NCI-H1436 treated with DMSO at 0.1 percent for 48 hours (cell line): ENCODE data around the gene ZFPL1.
"Not testable (repeated sequence)": the region's sequence is repeated elsewhere in the genome, so short reads cannot be mapped to it uniquely, and the experiment has no call there.

Experiments used
- DNase-seq: peaks from one replicate; lab custom pipeline; 2025; lab: John Stamatoyannopoulos, UW

The ZFPL1 gene

DNA sequence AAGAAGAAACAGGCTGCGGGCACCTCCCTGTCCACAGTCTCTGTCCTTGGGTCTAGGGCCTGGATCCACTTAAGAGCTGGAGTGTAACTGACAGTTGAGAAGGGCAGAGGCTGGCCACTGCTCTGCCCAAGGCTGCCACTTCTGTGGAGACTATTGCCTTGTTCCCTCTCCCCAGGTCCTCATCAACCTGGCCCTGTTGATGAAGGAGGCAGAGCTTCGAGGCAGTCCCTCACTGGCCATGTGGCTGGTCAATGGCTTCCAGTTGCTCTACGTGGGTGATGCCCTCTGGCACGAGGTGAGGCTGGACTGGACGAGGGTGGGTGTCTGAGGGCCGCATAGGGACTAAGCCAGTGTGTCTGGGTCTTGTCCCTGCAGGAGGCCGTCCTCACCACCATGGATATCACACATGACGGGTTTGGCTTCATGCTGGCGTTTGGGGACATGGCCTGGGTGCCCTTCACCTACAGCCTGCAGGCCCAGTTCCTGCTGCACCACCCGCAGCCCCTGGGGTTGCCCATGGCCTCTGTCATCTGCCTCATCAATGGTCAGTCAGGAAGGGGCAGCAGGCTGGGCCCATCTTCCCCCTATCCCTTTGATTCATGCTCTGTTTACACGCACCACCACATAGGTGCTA, 30.6 kb downstream of the ZFPL1 start:
- DNase-seq, result no peak

DNA sequence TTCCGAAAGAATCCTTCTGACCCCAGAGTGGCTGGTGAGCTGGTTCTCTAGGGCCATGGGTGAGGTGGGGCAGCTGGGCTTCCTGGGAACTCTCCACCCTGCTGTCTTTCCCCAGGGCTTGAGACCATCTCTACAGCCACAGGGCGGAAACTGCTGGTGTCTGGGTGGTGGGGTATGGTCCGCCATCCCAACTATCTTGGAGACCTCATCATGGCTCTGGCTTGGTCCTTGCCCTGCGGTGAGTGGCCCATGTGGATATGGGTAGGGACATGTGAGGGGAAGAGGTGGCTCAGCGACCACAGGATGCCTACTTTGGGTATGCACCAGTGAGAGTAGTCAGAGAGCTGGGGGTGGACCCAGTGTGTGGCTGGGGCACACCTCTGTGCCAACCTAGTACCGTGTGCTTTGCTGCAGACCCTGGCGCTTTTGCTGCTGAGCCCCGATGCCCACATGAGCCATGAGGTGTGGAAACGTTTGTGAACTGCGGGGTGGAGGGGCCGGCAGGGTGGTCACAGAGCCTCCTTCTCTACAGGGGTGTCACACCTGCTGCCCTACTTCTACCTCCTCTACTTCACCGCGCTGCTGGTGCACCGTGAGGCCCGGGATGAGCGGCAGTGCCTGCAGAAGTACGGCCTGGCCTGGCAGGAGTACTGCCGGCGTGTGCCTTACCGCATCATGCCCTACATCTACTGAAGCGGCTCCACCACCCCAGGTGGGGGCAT, 31.5 kb downstream of the ZFPL1 start:
- no peak for DNase-seq

DNA sequence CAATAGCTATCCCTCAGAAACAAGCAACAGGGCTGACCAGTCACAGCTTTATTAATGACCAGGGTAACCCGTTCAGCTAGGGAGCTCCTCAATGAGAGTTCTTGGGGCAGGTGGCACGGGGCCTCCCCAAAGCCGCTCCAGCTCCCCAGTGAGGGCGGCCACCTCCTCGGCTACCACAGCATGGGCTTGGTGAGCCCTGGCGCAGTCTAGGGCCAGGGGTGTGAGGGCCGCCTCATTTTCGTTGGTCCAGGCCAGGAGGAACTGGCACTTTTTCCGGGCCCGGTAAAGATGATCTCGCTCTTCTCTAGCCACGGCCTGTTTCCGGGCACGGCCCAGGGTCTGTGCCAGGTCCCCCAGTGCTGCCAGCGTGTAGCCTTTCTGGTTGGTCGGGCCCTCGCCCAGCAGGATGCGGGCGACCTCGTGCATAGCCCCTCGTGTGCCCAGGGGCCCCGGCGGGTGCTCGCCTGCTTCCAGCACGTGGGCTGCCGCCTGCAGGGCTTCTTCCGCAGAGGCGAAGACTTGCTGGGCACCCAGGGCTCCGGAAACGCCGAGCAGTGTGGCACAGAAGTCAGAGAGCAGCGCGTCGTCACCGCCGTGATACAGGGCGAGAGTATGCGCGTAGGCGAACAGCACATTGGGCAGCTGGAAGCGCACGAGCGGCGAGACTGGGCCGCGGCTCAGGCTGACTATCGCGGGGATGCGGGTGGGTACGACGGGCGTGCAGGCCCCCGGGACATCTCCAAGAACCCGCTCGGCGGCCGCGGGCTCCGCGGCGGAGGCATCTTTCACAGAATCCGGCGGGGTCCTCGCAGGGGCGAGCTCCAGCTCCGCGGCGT, 32.6 kb downstream of the ZFPL1 start:
- no peak for DNase-seq

DNA sequence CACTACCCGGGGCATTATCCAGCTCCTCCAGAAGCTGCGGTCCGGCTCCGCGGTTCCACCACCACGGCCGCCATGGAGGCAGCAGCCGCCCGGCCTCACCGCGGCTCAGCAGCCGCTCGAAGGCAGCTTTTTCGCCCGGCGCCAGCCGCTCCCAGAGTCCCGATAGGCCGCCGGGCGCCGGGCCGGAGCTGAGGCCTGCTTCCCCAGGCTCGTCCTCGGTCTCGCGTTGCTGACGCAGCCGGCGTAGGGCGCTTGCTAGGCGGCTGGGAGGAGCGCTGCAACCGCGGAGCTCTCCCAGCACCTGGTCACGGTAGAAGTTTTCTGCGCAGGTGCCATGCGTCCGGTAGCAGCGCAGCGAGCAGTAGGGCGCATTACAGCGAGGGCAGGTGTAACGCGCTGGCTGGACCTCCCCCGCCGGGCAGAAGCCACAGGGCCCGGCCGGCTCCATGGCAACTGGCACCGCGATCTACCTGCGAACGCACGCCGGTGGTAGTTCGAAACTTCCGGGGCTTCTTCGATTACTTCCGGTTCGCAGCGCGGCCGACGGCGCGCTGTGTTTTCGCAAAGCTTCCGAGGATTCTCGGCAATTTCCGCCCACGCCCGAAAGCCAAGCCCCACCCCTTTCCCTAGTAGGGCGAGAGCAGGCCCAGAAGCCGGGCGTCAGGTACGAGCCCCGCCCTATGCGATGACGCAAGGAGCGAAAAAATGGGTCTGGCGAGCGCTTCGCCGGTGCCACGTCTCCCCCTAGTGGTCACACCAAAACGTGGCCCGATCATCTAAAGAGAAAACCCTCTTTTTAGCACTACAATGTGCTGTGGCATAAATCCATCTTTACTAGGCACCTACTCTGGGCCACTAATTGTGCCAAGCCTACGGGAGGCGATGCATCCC, 33.4 kb downstream of the ZFPL1 start, which contains the start of gene ZNHIT2:
Gene ZNHIT2, minus strand, starts transcription at position 496 of the 891 bp plus-strand sequence. Its CDS starts 48 bp downstream, at position 448.
- DNase-seq, result peak; percentile 94

DNA sequence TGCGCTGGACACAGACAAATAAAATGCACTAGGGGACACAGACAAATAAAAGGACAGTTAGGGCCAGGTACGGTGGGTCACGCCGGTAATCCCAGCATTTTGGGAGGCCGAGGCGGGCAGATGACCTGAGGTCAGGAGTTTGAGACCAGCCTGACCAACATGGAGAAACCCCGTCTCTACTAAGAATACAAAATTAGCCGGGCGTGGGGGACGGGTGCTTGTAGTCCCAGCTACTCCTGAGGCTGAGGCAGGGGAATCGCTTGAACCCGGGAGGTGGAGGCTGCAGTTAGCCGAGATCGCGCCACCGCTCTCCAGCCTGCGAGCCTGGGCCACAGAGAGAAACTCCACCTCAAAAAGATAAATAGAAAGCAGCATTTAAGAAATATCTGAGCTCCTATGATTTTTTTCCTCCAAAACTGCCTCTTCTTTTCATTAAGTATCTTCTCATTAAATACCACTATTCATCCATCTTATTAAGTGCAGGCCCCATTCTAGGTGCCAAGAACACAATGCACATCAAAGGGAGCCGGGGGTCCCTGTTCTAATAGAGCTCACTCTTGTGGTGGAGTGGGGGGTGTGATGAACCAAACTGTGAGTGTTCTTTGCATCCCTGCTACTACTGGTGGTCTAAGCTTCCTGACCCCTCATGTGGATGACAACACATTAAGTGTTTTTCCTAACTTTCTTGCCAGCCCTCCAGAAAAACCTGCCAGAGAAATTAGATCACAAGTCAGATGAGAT, 34.2 kb downstream of the ZFPL1 start:
- no peak for DNase-seq

DNA sequence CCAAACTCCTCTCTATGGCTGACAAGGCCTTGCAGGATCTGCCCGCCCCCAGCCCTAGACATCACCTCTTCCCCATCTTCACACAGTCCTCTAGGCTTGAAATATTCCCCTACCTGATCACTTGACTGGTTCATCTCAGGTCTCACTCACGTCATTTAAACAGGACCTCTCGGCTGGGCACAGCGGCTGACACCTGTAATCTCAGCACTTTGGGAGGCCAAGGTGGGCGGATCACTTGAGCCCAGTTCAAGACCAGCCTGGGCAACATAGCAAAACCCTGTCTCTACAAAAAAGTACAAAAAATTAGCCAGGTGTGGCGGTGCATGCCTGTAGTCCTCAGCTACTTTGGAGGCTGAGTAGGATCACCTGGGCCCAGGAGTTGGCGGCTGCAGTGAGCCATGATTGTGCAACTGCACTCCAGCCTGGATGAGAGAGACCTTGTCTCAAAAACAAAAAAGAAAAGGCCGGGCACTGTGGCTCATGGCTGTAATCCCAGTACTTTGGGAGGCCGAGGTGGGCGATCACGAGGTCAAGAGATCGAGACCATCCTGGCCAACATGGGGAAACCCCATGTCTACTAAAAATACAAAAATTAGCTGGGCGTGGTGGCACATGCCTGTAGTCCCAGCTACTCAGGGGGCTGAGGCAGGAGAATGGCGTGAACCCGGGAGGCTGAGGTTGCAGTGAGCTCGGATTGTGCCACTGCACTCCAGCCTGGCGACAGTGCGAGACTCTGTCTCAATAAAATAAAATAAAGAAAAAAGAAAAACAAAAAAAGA, 35.1 kb downstream of the ZFPL1 start:
- not testable (repeated sequence) for DNase-seq

DNA sequence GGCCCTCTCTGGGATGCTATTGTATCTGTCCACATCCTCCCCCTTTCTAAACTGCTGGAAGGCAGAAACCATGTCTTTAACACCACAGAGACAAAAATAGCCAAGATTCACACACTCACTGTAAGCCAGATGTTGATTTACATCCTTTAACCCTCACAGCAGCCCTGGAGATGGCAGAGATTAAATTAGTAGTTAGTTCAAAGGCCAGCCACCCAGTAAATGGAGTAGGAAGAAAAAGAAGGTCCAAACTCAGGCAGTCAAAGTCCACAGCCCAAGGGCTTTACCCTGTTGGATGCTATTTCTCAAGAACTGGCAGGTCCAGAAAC, 35.6 kb downstream of the ZFPL1 start:
- no peak for DNase-seq

DNA sequence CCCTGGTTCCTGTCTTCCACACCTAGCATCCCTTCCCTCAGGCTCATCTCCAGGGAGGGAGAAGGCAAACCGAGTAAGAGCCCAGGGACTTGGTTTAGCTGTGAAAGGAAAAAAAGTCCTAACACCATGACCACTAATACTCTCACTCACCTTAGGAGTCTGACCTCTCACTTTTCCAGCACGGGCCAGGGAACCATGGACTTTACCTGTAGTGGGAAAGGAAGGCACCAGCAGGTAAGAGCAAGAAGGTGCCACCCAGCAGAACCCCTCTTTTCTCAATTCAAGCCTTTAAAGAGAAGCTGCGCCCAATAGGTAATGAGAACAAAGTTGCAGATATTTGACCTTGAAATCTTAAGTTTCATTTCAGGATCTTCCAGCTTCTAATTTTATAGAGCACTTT, 36.8 kb downstream of the ZFPL1 start:
- no peak for DNase-seq

DNA sequence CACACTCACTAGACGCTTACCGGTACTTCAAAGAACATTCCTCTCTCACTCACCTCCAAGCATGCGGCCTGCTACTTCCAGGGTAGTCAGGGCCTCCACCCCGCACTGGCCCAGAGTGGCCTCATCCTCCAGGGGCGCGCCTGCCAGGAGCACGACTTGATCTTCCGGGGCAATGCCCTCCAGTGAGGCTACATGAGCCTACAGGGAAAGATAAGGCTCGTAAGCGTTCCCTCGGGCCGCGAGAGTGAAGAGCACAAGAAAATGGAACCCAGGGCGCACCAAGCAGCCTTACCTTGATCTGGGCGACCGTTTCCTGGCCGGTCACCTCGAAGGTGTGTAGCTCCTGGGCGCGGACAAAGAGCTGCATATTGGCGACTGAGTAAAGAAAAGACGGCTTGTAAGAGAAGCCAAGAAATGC, 37.4 kb downstream of the ZFPL1 start:
- DNase-seq, result no peak

DNA sequence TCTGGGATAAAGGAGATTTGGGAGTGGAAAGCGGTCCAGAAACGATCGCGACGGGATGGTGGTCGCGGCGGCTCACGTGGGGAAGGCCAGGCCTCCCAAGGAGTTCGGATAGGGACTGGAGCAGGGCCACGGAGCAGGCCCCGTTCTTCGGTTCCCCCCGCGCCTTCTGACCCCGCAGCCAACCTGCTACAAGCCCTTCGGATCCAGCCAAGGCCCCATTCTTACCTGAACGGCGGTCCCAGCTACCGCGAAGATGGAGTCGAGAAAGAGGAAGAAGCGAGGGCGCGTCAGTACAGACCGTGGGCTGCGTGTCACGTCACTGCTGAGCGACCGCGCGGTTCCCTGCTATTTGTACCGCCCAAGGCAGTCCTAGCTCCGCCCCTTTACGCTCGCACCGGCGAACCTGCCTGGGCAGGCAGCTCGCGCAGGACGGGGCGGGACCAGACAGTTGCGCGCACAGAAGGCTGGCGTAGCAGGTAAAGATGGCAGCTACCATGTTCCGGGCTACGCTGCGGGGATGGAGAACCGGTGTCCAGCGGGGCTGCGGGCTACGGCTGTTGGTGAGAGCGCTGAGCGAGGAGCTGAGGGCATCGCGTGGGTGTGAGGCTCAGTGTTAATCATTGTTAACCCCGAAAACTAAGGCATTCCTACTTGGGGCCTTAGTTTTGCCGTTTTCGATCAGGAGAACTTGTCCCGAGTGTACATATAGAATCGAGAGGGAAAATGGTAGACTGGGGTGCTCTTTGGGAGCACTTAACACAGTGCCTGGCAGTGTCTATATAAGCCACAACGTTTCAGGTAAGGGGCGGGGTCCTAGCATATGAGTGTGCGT, 38.1 kb downstream of the ZFPL1 start, which contains the start of the genes FAU and MRPL49:
Gene FAU, minus strand, starts transcription at position 270 of the 832 bp plus-strand sequence. CDS start 321 bp downstream, outside the sequence.
Gene MRPL49, plus strand, starts transcription at position 457 of the 832 bp plus-strand sequence. Its CDS starts 26 bp downstream, at position 483.
- DNase-seq, result peak; percentile 85

DNA sequence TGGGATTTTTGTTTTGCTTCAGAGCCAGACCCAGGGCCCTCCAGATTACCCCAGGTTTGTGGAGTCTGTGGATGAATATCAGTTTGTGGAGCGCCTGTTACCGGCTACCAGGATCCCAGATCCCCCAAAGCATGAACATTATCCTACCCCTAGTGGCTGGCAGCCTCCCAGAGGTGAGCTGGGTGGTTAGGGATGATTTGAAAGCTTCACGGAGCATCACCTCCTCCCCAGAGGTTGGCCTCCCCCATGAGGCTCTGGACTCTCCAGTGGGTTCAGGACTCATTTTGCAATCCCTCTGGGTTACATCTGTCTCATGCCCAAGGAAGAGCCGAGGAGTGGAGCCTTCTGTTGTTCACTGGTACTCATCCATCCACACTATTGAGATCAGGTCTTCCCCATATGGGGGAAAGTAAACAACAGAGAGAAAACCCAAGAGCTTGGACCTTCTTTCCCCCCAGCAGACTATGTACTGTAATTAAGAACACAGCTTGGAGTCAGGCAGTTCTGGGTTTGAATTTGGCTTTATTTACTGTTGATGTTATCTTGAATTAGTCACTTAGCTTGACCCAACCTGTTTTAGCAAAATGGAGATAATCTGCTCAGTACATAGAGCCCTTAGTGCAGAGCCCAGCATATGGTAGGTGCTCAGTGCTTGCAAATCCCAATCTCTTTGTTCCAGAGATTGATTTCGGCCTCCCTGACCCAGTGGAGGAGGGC, 40.6 kb downstream of the ZFPL1 start:
- DNase-seq, result no peak

DNA sequence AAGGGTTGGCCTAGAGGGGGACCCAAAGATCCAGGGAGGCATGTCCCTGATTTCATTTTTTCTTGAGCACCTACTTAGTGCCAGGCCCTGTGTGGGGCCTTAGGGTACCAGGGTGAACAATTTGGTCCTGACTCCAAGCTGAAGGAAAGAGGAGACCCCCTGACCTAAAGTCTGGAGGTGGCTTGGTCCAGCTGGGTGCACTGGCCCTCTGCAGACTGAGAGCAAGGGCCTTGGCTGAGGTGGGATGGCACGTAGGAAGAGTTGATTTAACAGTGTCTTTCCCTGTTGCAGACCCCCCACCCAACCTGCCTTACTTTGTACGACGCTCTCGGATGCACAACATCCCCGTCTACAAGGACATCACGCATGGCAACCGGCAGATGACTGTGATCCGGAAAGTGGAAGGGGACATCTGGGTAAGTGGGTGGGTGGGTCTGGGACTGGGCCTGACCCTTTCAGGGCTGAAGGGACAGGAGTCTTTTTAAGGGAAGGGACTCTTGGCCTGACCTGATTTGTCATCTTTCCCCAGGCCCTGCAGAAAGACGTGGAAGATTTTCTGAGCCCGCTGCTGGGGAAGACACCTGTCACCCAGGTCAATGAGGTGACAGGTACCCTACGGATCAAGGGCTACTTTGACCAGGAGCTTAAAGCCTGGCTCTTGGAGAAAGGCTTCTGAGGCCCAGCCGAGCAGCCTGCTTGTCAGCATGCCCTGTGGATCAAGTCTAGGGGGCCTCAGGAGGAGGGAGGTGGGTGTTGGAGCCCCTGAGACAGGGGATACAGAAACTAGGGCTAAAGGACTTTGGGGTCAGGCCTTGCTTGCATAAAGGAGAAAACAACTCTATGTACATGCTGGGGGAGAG, 41.4 kb downstream of the ZFPL1 start:
- DNase-seq, result no peak

DNA sequence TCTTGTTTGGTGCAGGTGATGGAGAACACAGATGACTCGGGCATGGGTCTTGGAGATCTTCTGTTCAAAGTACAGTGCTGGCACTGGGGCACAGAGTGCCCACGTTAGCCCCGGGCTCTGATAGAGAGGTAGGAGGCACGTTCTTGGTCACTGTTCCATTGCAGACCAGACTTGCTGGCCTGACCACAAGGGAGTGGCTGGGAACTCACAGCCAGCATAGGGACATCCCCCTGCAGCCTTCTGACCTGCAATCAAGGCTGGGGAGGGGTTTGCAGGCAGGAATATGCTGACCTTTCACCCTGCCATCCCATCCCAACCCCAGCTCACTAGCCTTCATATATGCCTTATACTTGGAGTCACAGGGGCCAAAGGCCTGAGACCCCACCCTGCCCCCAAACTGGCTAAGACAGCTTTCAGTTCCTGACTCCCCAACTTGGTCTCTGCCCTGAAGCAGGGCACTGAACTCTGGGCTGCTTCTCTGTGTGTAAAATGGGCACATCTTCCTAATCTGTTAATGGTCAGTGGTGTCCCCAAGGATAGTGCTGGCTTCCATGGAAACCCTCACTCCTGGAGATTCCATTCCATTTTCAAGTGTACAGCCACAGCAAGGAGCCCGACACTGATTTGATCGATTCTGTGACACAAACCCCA, 42.7 kb downstream of the ZFPL1 start:
- DNase-seq, result no peak

DNA sequence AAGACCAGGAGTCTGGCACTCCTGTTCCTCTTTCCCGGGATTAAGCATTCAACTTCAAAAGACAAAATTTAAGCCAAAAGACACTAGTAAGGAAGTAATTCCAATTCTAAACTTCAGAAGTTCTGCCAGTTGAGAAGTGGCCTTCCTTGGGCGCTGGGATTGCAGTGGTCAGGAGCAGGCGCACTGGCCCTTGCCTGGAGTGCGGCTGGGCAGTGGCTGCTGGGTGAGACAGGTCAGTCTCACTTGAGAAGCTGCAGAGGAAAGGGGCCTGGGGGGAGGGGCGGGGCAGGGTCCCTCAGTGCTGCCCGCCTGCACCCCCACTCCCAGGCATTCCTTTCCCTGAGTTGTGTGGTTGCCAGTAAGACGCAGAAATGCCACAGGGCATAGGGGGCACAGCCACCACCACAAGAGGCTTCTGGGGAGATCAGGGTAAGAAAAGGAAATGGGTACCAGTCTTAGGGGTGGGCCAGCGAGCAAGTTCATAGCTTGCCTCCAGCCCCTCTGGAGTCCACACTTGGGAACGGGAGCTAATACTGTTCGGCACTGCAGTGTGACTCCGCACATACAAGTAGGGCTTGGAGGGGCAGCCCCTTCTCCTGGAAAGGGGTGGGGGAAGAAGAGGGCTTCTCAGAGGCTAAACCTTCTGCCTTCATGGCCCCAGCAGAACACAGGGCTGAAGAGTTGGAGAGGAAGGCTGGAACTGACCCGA, 43.6 kb downstream of the ZFPL1 start:
- no peak for DNase-seq

DNA sequence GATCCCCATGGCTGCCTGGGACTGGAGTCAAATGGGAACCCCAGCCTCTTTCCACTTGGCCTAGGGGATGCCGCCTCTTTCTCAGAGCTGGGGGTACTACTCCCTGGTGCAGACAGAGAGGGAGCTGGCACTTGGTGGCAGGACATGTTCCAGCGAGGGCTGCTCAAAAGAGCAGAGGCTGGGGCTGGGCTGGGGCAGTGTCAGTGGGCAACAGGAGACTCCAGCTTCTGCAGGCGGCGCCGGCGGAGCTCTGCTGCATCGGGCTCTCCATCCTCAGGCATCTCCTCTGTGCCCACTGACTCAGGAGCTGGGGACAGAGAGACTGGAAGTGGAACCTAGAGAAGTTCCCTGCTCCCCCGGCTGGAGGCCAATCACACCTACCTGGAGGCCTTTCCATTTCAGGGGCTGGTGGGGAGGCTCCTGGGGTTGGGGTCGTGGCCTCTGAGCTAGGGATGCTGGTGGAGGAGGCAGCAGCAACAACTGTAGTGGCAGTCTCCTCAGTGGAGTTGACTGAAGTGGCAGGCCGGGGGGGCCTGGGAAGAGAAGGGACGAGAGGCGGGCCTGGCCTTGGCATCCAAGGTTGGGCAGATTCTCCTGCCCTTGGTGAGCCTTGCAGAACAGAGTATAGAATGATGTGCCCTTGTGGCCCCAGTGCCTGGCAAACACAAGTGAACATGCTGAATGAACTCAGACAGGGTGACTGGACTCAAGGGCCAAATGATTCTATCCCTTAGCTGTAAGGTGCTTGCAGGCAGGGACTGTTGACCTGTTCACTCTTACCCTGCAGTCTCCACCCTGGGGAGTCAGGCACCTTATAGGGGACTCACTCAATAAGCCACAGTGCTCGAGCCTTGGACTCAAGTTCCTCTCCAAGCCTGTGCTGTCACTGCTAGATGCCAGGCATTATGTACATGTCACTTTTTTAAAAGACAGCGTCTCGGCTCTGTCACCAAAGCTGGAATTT, 44.4 kb downstream of the ZFPL1 start:
- DNase-seq, result no peak
